Kidney capillary endothelial cell (primary cell): Measurements from ENCODE around the gene DSP.

Experiments
- DNase-seq: peaks from one replicate; pipeline ENCODE4 v3.0.0-alpha.2; 2018; ENCODE audit warnings: low spot score

Gene DSP

GRCh38 chr6:7535498-7535897, 6.0 kb upstream of the DSP start:
- DNase-seq: no peak

- DNase-seq: no peak
Observed at GRCh38 chr6:7537565-7538174, 3.8 kb upstream of the DSP start.

GRCh38 chr6:7538484-7538883, 3.0 kb upstream of the DSP start:
- DNase-seq: no peak

- no peak for DNase-seq
Observed at GRCh38 chr6:7540595-7540994, 876 bp upstream of the DSP start.

- DNase-seq: no peak
Observed at GRCh38 chr6:7542065-7542873, 798 bp downstream of the DSP start.

- DNase-seq: no peak
Observed at GRCh38 chr6:7542874-7543624, 1.6 kb downstream of the DSP start.

GRCh38 chr6:7543789-7544424, 2.4 kb downstream of the DSP start:
- DNase-seq: no peak

- DNase-seq: no peak
Observed at GRCh38 chr6:7544597-7544996, 3.1 kb downstream of the DSP start.

GRCh38 chr6:7545316-7546019, 4.0 kb downstream of the DSP start:
- no peak for DNase-seq

- DNase-seq: no peak
Observed at GRCh38 chr6:7546020-7546369, 4.5 kb downstream of the DSP start.

- no peak for DNase-seq
Observed at GRCh38 chr6:7546383-7546782, 4.9 kb downstream of the DSP start.

GRCh38 chr6:7546896-7547295, 5.4 kb downstream of the DSP start:
- DNase-seq: no peak

GRCh38 chr6:7547315-7547714, 5.8 kb downstream of the DSP start:
- DNase-seq: no peak

GRCh38 chr6:7550433-7550801, 8.9 kb downstream of the DSP start:
- no peak for DNase-seq

- DNase-seq: no peak
Observed at GRCh38 chr6:7554533-7555275, 13.2 kb downstream of the DSP start.

- DNase-seq: no peak
Observed at GRCh38 chr6:7555671-7556070, 14.2 kb downstream of the DSP start.

GRCh38 chr6:7556394-7557106, 15.1 kb downstream of the DSP start:
- DNase-seq: no peak

GRCh38 chr6:7557652-7558051, 16.2 kb downstream of the DSP start:
- DNase-seq: no peak

GRCh38 chr6:7558781-7559180, 17.3 kb downstream of the DSP start:
- DNase-seq: no peak

- DNase-seq: no peak
Observed at GRCh38 chr6:7559196-7559595, 17.7 kb downstream of the DSP start.
